H1 (cell line): ENCODE measurements around the gene CELSR3.

ENCODE experiments used
- CTCF ChIP-seq, 3 experiments: IDR thresholded peaks; 1 replicate in 2 of 3; 2 replicates in 1 of 3; pipeline versions ENCODE4 v1.5.1 to v1.6.1; 2011; ENCODE audit warnings: low read length in 3 of 3, mild to moderate bottlenecking in 3 of 3, inconsistent platforms in 2 of 3, low read depth in 1 of 3, moderate library complexity in 1 of 3; ENCODE audit not compliant: insufficient read depth in 1 of 3; ENCODE audit errors: control extremely low read depth in 1 of 3
- GABPA ChIP-seq: IDR thresholded peaks from 2 replicates; pipeline ENCODE4 v1.6.1; 2011; ENCODE audit warnings: mild to moderate bottlenecking, low read length, moderate library complexity, borderline replicate concordance; ENCODE audit not compliant: insufficient read depth
- SUZ12 ChIP-seq: fragments of 200-600 bp; sonication (generic); IDR thresholded peaks from 2 replicates; pipeline ENCODE4 v1.6.1; 2012; ENCODE audit warnings: mild to moderate bottlenecking, inconsistent platforms, low read length, moderate library complexity, mixed read lengths
- TCF12 ChIP-seq: IDR thresholded peaks from 2 replicates; pipeline ENCODE4 v1.6.1; 2011; ENCODE audit warnings: low read depth, mild to moderate bottlenecking, low read length
- YY1 ChIP-seq: IDR thresholded peaks from 2 replicates; pipeline ENCODE4 v1.6.1; 2011; ENCODE audit warnings: low read depth, mild to moderate bottlenecking, low read length

DNA sequence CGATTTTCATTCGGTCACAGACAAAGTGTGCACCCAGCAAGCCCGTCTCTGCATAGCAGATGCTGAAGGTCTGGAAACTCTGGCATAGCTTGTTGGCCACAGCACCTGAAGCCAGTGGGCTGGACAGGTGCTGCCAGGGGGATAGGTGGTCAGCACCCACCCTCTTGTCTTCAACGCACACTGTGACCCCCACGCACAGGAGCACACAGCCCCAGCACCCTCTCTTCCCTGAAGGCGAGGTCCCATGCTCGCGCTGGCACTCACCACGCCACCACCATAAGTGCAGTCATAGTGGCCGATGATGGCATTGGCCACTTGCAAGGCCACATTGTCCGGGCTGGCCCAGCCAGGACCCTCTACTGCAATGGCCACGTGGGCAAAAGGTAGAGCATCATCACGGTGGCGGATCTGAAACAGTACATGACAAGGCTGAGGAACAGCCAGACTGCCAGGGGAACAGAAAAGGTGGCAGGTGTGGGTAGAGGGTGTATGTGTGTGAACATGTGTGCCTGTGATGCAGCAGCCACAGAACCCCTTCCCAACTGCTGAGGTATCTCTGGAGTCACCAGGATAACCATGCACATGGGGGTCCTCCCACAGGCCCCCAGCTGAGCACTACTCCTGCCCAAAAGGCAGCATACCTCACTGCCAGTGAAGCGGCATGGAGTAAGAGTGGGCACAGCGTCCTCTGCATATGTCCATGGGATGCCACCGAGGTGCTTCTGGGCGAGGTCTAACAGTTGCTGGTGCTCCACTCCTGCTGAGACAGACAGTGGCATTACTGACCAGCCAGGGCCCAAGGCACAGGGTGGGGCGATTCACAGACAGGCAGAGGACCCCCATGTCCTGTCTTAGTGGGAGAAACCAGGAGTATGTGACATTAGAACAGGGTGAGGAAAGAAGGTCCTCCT is 61.7 kb downstream of the CELSR3 start:
- no peak for TF ChIP-seq CTCF (IDR thresholded peaks at IDR 0.05; ENCODE audit: control extremely low read depth in 1 of 3, insufficient read depth in 1 of 3, low read depth in 1 of 3, low read length in 3 of 3)
- TF ChIP-seq GABPA: no peak
- TF ChIP-seq TCF12: no peak
- no peak for TF ChIP-seq YY1
- no peak for TF ChIP-seq SUZ12
